GM21529 (cell line): Measurements from ENCODE around the gene ATP9B.
"Not testable (repeated sequence)": the region's sequence is repeated elsewhere in the genome, so short reads cannot be mapped to it uniquely, and the experiment has no call there.

Experiments
- ATAC-seq: cut with Tn5 transposase; IDR thresholded peaks from one replicate; pipeline ENCODE4 v1.9.1; 2021; ENCODE audit not compliant: unreplicated experiment

The ATP9B gene

GRCh38 chr18:79129120-79129519, 59.9 kb downstream of the ATP9B start:
- ATAC-seq = no peak

- no peak for ATAC-seq
Measured at GRCh38 chr18:79133724-79134123, 64.5 kb downstream of the ATP9B start.

- no peak for ATAC-seq
Measured at GRCh38 chr18:79135924-79136323, 66.7 kb downstream of the ATP9B start.

GRCh38 chr18:79136742-79137141, 67.5 kb downstream of the ATP9B start:
- no peak for ATAC-seq

- no peak for ATAC-seq
Measured at GRCh38 chr18:79139206-79139605, 70.0 kb downstream of the ATP9B start.

- no peak for ATAC-seq
Measured at GRCh38 chr18:79147014-79147413, 77.8 kb downstream of the ATP9B start.

- no peak for ATAC-seq
Measured at GRCh38 chr18:79151191-79151590, 82.0 kb downstream of the ATP9B start.

- ATAC-seq = no peak
Measured at GRCh38 chr18:79156327-79156726, 87.1 kb downstream of the ATP9B start.

- ATAC-seq = no peak
Measured at GRCh38 chr18:79164706-79165105, 95.5 kb downstream of the ATP9B start.

- no peak for ATAC-seq
Measured at GRCh38 chr18:79166702-79167101, 97.5 kb downstream of the ATP9B start.

GRCh38 chr18:79167526-79168190, 98.5 kb downstream of the ATP9B start:
- no peak for ATAC-seq

- ATAC-seq = no peak
Measured at GRCh38 chr18:79169958-79170555, 100.9 kb downstream of the ATP9B start.

- not testable (repeated sequence) for ATAC-seq
Measured at GRCh38 chr18:79172331-79172730, 103.1 kb downstream of the ATP9B start.

- no peak for ATAC-seq
Measured at GRCh38 chr18:79173742-79174141, 104.5 kb downstream of the ATP9B start.

- no peak for ATAC-seq
Measured at GRCh38 chr18:79178113-79178531, 108.9 kb downstream of the ATP9B start.

GRCh38 chr18:79182047-79182713, 113.0 kb downstream of the ATP9B start:
- no peak for ATAC-seq

- no peak for ATAC-seq
Measured at GRCh38 chr18:79185648-79186047, 116.5 kb downstream of the ATP9B start.

- peak; percentile 84 for ATAC-seq
Measured at GRCh38 chr18:79186649-79187048, 117.5 kb downstream of the ATP9B start.

GRCh38 chr18:79187532-79188277, 118.5 kb downstream of the ATP9B start:
- ATAC-seq = no peak

- no peak for ATAC-seq
Measured at GRCh38 chr18:79191418-79191817, 122.2 kb downstream of the ATP9B start.

- ATAC-seq = no peak
Measured at GRCh38 chr18:79191956-79192355, 122.8 kb downstream of the ATP9B start.

GRCh38 chr18:79193826-79194225, 124.6 kb downstream of the ATP9B start:
- no peak for ATAC-seq
